ENCODE data around the gene LMX1B.

The LMX1B gene

GRCh38 chr9:126628146-126628545 lies 14.4 kb downstream of the LMX1B start (continued):
- no peak for TF ChIP-seq ZNF394 (tag by site-specific recombination; IDR thresholded peaks at IDR 0.05; ENCODE audit: borderline replicate concordance)
- no peak for TF ChIP-seq ZNF549 (tag by site-specific recombination; IDR thresholded peaks at IDR 0.05)
- no peak for TF ChIP-seq ZNF654 (tag by site-specific recombination; IDR thresholded peaks at IDR 0.05; ENCODE audit: low read depth)

GRCh38 chr9:126628969-126629674 lies 15.4 kb downstream of the LMX1B start:
- Histone ChIP-seq H3K9me3 (ENCODE audit: control insufficient read depth, insufficient read depth, low read depth, low read length) (no peaks in the 10 kb centered on the region), H3K4me1 (ENCODE audit: control insufficient read depth, insufficient read depth, low read length) (no peaks in the 10 kb centered on the region), H3K4me3 (ENCODE audit: low read depth, low read length) (no peak overlapping the region), H3K36me3 (ENCODE audit: control insufficient read depth in 2 of 2, insufficient read depth in 1 of 2, low read length in 2 of 2) (no peaks in the 10 kb centered on the region), H3K27ac (ENCODE audit: extremely low read depth, low read depth, low read length) (no peak overlapping the region)
- CTCF ChIA-PET, result interaction anchor here (0.6 to 1.6 kb wide), 5 partner anchors 22 to 187 kb away, joined by 3 to 7 read pairs (median 4); no protein-coding TSS in a partner anchor
- POLR2A ChIA-PET, result interaction anchor here (0.8 kb wide), 1 partner anchor 12 kb away, joined by 4 read pairs; no protein-coding TSS in a partner anchor
- TF ChIP-seq ZNF768 (tag by site-specific recombination; IDR thresholded peaks at IDR 0.05) (peak; percentile 61), ZNF660 (tag by site-specific recombination; IDR thresholded peaks at IDR 0.05) (no peak)

GRCh38 chr9:126630458-126631237 lies 16.9 kb downstream of the LMX1B start:
- Histone ChIP-seq H3K4me1 (ENCODE audit: control insufficient read depth, insufficient read depth, low read length) (no peaks in the 10 kb centered on the region), H3K36me3 (ENCODE audit: control insufficient read depth in 2 of 2, insufficient read depth in 1 of 2, low read length in 2 of 2) (peaks cover 0 to 6% of the 10 kb centered on the region in 2 experiments; a peak in 1 of 3 replicates), H3K9me3 (ENCODE audit: control insufficient read depth, insufficient read depth, low read depth, low read length) (no peaks in the 10 kb centered on the region), H3K4me3 (ENCODE audit: low read depth, low read length) (no peak overlapping the region), H3K27ac (ENCODE audit: extremely low read depth, low read depth, low read length) (no peak overlapping the region)
- TF ChIP-seq ZNF585B (tag by site-specific recombination; IDR thresholded peaks at IDR 0.05), result no peak
- TF ChIP-seq ZFHX2 (tag by site-specific recombination; conservative IDR thresholded peaks at IDR 0.05), result peak; percentile 73
- TF ChIP-seq ZNF701 (tag by site-specific recombination; IDR thresholded peaks at IDR 0.05), result no peak
- no peak for TF ChIP-seq ZNF354C (tag by site-specific recombination; IDR thresholded peaks at IDR 0.05; ENCODE audit: borderline replicate concordance, low read depth)
- no peak for TF ChIP-seq ZNF777 (tag by site-specific recombination; IDR thresholded peaks at IDR 0.05; ENCODE audit: borderline replicate concordance)
- TF ChIP-seq EGR2 (tag by site-specific recombination; IDR thresholded peaks at IDR 0.05; ENCODE audit: low read depth), result peak; percentile 77
- no peak for TF ChIP-seq ZNF544 (tag by site-specific recombination; IDR thresholded peaks at IDR 0.05)
- no peak for TF ChIP-seq ZNF292 (tag by site-specific recombination; IDR thresholded peaks at IDR 0.05; ENCODE audit: borderline replicate concordance, low read depth)
- no peak for TF ChIP-seq ZNF114 (tag by site-specific recombination; IDR thresholded peaks at IDR 0.05)
- no peak for TF ChIP-seq ZNF529 (tag by site-specific recombination; IDR thresholded peaks at IDR 0.05; ENCODE audit: insufficient replicate concordance)
- no peak for TF ChIP-seq ZNF366 (tag by site-specific recombination; conservative IDR thresholded peaks at IDR 0.05)
- no peak for TF ChIP-seq ZNF23 (tag by site-specific recombination; IDR thresholded peaks at IDR 0.05; ENCODE audit: borderline replicate concordance)
- no peak for TF ChIP-seq ZNF211 (tag by site-specific recombination; IDR thresholded peaks at IDR 0.05; ENCODE audit: low read depth)
- 0 out of 2 replicates have a peak, but pooled peaks have one; percentile 11 for TF ChIP-seq KLF1 (tag by site-specific recombination; IDR thresholded peaks at IDR 0.05)
- TF ChIP-seq ZIC2 (tag by site-specific recombination; IDR thresholded peaks at IDR 0.05), result peak; percentile 29; the same call in 1 of the 2 replicates
- no peak for TF ChIP-seq ZNF488 (tag by site-specific recombination; IDR thresholded peaks at IDR 0.05)
- TF ChIP-seq ZNF514 (tag by site-specific recombination; IDR thresholded peaks at IDR 0.05), result no peak
- TF ChIP-seq ZNF768 (tag by site-specific recombination; IDR thresholded peaks at IDR 0.05), result 0 out of 2 replicates have a peak, but pooled peaks have one; percentile 30
- TF ChIP-seq PRDM1 (tag by site-specific recombination; IDR thresholded peaks at IDR 0.05), result peak; percentile 67
- TF ChIP-seq ZNF76 (tag by site-specific recombination; IDR thresholded peaks at IDR 0.05; ENCODE audit: borderline replicate concordance, low read depth), result no peak
- ChIA-PET CTCF (interaction anchor here (1.0 to 1.5 kb wide), 3 partner anchors 60 to 151 kb away, joined by 4 to 5 read pairs (median 4); no protein-coding TSS in a partner anchor), POLR2A (no interaction called here)

Data from HEK293 (cell line).